Posterior cingulate gyrus (tissue), 11 donors: Measurements from ENCODE around the gene PJA2.
"Not testable (repeated sequence)": the region's sequence is repeated elsewhere in the genome, so short reads cannot be mapped to it uniquely, and the experiment has no call there.

Experiments used
- DNase-seq, 10 donors: peaks; one replicate each; pipeline versions ENCODE4 v3.0.0 to v3.0.0-alpha.2; 2020 to 2021; ENCODE audit warnings: mixed read lengths in 3 of 10
- intact Hi-C: fragments of 100-400 bp; cut with DNase I; formaldehyde crosslinking; loops from one replicate; pipeline ENCODE4 v1.15.1; 2023

Gene PJA2

DNA sequence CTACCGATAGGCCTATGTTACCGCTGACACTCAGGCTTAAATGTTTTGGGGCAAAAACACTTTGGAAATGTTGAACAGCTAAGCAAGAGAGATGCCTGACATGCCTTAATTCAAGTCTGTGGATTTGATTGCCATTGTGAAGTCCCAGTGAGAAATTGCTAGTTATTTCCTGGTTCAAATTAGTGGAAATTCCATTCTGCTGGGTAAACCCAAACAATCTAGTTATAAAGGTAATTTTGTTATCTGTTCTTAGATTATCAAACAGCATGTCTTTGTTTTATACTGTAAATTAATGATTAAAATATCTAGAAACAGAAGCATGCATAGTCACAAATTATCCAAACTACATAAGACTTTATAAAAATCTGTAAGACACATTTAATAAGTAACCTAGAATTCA is 96.6 kb downstream of the PJA2 start:
- no peak for DNase-seq
- intact Hi-C loops = no loop called here

DNA sequence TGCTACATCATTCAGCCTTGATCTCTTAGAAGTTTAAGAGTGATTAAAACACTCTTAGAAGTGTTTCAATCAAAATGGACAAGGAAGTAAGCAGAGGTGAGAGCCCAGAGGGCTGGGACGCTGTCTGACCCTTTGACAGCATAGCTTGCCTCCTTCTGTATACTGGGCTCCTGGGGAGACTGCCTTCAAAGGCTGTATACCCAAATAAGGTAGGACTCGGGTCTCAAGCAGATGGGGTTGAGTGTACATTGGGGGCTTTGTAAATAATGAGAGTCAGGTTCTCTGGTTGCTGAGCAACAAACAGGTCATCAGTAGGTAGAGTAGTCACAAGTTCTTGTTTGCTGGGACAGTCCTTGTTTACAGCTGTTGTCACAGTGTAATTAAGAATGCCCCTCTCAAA is 97.1 kb downstream of the PJA2 start:
- intact Hi-C loops = no loop called here
- no peak for DNase-seq

DNA sequence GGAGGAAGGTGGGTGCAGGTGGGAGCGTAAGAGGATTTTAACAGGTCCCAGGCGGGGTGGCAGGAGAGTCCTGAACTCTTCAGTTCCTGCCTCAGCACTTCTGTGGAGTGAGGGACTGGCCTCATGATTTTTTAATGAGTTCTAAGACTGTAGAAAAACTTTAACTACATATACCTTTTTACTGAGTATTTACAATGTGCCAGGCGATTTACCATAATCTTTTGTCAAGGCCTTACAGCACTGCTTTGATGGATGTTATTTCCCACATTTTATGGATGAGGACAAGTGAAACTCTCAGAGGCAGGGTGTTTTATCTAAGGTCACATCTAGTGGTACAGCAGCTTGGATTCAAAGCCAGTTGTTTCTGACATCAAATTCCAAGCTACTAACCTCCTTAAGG is 99.5 kb downstream of the PJA2 start:
- DNase-seq = no peak
- intact Hi-C loops = no loop called here

GRCh38 chr5:109309326-109310063 is 100.3 kb downstream of the PJA2 start:
- intact Hi-C loops = no loop called here
- peak in 3 of 10 donors; percentile 13 to 80 (median 37) for DNase-seq

- intact Hi-C loops = no loop called here
- no peak for DNase-seq
Measured at GRCh38 chr5:109307951-109308350, 101.8 kb downstream of the PJA2 start.

- intact Hi-C loops = no loop called here
- DNase-seq = no peak
Measured at GRCh38 chr5:109307456-109307855, 102.3 kb downstream of the PJA2 start.

DNA sequence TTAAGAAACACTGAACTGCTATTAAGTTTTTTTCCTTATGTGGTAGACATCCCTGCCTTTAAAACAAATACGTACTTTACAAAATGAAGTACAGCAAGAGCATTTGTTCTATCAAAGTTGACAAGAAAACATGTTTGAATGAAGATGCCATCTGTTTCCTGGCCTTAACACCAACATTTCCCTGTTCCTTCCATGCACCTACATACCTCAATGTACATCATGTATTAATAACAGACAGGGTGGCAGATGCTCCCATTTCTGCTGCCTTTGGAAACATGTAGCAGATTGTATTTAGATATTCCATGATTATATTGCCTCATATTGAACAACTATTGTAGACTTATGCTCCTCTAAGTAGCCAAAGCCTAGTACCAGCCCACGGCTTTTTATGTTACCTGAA is 104.4 kb downstream of the PJA2 start:
- DNase-seq = no peak
- intact Hi-C loops = no loop called here

DNA sequence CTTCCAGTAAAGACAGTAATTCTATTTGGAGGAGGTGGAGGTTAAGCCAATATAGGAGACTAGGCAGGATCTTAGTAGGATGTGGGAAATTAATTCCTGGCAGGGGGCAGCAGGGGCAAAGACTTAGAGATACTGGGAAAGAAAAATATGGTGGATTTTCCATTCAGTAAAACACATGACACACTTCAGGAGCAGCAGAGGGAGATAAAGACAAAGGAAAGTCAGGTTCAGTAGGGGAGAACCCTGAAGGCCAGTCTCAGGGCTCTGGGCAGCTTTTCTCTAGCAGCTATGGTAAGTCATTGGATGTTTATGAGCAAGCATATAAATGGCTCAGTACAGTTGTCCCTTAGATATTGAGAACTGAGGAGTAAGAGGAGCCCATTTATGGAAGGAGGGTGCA is 105.5 kb downstream of the PJA2 start:
- DNase-seq = no peak
- intact Hi-C loops = no loop called here

GRCh38 chr5:109300367-109300766 is 109.4 kb downstream of the PJA2 start:
- DNase-seq = no peak
- intact Hi-C loops = no loop called here

DNA sequence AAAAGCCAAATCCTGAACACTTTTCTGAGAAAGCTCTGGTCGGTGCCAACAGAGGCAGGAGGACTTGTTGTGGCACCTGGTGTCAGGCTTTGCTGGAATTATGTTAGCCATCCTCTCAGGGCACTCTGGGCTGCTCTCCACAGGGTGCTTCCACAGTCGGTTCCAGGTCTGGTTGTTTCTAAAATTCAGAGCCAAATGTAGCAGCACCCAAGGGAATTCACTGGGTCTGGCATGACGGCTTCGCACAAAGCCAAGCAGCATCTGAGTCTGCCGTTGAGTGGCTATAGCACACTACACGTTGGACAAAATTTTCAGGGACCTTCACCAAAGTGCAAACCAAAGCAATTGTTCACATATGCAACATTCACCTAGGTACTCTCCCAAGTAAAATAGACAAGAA is 110.2 kb downstream of the PJA2 start:
- intact Hi-C loops = no loop called here

GRCh38 chr5:109298794-109299193 is 111.0 kb downstream of the PJA2 start:
- intact Hi-C loops = no loop called here
- no peak for DNase-seq

More for the DNA sequence above, 110.2 kb downstream of the PJA2 start:
- DNase-seq = no peak

DNA sequence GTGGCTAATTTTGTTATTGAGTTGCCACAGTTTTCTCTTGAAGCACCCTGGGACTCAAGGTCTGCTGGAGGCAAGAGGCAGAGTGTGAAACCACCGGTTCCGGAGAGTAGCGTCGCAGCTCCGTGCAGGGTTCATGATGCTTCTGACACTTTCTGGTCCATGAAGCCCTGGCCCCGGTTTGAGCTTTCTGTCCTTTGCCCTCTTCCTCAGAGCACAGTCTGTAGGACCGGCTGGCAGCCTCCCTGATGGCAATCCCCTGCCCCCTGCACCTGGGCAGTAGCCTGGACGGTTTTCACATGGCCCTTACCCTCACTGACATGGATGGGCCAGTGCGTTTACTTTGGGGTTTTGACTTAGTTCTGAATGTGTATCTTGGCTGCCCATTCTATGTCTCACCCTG is 111.9 kb downstream of the PJA2 start:
- intact Hi-C loops = no loop called here
- DNase-seq = no peak

GRCh38 chr5:109291090-109291489 is 118.7 kb downstream of the PJA2 start:
- intact Hi-C loops = no loop called here
- DNase-seq = no peak

GRCh38 chr5:109290231-109290630 is 119.5 kb downstream of the PJA2 start:
- no peak for DNase-seq
- intact Hi-C loops = no loop called here

DNA sequence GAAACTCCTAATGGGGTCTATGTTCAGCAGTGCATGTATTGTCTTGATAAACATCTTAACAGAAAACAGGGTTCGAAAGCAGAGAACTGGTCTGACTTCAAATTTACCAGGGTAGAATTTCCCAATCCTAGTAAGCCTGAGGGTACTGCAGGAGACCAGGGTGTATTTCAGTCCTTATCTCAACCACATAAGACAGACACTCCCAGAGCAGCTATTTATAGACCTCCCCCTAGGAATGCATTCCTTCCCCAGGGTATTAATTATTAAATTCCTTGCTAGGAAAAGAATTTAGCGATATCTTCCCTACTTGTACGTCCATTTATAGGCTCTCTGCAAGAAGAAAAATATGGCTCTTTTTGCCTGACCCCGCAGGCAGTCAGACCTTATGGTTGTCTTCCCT is 123.1 kb downstream of the PJA2 start:
- DNase-seq, intact Hi-C loops: not testable (repeated sequence)
